GM19023 (cell line): ENCODE data around the gene MT1H.
A peak's percentile ranks its signal among the peaks of the same experiment; 100 is the strongest.
"Not testable (repeated sequence)": the region's sequence is repeated elsewhere in the genome, so short reads cannot be mapped to it uniquely, and the experiment has no call there.

Experiments used
- ATAC-seq: cut with Tn5 transposase; IDR thresholded peaks from one replicate; pipeline ENCODE4 v1.9.1; 2021; ENCODE audit warnings: mild to moderate bottlenecking, moderate library complexity; ENCODE audit not compliant: unreplicated experiment

The MT1H gene

DNA sequence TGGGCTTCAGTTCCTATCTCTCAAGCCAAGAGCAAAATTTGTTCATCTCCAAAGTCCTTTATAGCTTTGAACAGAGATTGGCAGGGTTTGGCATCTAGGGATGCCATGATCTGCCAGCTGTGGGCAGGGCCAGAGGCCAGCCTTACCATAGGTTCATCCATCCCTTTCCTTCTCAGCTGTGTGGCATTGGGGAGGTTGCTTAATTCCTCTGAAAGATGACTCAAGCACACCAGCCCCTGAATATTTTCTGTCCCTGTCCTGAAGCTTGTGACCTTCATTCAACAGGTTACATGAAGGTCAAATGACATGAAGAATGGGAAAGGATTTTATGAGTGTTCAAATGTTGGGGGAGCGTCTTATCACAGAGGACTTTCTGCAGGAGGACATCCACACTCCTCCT is 5.1 kb upstream of the MT1H start:
- no peak for ATAC-seq

DNA sequence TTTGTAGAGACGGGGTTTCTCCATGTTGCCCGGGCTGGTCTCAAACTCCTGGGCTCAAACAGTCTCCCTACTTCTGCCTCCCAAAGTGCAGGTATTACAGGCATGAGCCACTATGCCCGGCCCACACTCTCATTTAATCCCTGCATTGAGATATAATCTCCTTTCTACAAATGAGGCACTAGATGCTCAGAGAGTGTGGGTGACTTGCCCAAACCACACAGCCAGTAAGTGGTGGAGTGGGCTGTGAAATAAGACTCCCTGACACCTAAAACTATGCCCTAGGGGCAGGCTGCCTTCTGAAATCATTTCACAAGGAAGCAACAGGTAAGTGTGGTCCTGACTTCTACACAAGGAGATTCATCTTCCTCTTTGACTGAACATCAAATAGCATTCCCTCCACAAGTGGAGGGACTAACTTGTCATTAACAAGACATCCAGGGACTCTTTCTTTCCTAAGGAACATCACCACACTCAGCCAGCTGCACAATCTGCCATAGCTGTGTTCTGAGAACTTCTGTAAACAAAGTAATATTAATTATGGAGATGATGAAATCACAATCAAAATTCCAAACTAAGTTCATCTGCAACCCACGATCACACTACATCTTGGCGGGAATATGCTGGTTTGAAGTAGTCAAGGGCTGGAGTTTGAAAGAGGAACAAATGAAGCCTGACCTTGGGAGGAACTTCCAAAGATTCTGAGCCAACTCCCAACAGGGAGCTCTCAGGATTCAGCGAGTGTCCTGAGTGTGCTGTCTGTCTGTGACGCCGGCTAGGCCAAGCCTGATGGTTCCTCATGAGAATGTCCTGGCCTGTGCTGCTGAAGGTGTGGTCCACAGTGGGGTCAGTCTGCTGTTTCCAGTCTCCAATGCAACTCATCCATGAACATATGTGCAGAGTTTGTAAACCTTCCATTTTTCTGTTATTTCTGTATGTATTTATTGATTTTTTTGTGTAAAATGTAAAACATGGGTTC is 4.0 kb upstream of the MT1H start:
- ATAC-seq: not testable (repeated sequence)

DNA sequence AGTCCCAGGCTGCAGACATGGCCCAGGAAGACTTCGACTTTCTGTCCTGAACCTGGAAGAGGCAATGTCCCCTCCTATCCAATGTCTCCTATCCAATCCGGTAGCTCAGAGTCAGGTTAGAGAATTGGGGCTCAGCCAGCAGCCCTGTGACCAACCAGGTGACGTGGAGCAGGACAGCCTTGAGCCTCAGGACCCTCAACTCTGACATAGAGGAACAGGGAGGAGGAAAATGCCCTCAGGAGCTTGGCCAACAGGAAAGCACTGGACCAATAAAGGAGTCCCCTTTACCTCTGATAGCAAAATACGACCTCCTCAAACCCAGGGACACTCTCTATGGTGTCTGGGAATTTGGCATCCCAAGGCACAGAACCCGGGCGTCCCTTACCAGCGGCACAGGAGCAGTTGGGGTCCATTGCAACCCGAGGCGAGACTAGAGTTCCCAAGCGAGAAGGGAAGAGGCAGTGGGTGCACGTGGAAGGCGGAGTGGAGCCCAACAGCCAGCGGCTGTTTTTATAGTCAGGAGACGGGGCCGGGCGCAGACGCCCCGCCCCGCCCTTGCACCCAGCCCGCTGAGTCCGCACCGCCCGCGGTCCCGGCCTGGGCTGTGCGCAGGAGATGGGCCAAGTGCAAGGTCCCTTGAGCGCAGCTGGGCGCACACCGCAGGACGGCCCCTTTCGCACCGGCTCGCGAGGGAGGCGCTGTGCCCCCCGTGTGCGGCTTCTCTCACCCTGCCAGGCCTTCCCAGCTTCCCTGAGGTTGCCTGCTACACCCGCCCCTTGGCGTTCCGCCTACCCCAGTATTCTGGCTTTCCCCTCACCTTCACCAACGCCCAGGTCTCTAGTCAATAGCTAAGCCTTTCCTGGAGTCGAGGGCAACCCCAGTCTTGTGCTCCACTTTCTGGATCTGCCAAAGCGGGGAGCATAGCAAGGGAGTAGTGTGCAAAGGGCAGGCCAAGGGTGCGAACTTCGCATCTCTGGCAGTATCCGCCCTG is 1.7 kb upstream of the MT1H start, which contains the start of gene MT1G:
MT1G (minus strand) TSS at position 485 of the 991 bp plus-strand sequence; CDS start at position 413, 72 bp downstream.
- no peak for ATAC-seq

DNA sequence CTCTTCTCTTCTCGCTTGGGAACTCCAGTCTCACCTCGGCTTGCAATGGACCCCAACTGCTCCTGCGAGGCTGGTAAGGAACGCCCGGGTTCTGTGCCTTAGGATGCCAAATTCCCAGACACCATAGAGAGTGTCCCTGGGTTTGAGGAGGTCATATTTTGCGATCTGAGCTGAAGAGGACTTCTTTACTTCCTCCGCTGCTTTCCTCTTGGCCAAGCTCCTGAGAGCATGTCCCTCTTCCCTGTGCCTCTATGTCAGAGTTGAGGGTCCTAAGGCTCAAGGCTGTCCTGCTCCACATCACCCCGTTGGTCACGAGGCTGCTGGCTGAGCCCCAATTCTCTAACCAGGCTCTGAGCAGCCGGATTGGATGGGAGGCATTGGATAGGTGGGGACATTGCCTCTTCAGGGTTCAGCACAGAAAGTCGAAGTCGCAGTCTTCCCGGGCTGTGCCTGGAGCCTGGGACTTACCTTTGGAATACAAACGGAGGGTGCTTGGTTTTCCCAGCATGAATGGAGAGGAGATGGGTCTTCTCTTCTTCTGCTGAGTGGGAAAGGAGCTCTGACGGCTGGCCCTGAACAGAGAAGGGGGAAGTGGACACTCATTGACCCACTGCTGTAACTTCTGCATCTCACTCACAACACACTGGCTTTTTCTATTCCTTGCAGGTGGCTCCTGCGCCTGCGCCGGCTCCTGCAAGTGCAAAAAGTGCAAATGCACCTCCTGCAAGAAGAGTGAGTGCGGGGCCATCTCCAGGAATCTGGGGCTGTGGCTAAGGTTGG is 416 bp downstream of the MT1H start:
- ATAC-seq: no peak

DNA sequence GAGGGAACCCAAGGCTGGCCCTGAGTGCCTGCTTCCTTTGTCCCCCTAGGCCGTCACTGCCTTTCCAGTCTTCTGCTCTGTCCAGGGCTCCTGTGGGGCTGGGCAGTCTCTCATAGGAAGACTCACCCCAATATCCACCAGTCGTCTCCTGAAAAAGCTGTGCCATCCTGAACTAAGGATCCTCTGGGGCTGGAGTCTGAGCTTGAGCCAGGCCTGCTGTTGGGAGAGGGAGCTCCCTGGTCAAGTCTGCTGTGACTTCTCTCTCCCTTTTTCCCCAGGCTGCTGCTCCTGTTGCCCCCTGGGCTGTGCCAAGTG is 963 bp downstream of the MT1H start:
- no peak for ATAC-seq

DNA sequence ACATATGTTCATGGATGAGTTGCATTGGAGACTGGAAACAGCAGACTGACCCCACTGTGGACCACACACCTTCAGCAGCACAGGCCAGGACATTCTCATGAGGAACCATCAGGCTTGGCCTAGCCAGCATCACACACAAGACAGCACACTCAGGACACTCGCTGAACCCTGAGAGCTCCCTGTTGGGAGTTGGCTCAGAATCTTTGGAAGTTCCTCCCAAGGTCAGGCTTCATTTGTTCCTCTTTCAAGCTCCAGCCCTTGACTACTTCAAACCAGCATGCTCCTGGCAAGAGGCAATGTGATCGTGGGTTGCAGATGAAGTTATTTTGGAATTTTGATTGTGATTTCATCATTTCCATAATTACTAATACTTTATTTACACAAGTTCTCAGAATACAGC is 2.1 kb downstream of the MT1H start:
- ATAC-seq: not testable (repeated sequence)

DNA sequence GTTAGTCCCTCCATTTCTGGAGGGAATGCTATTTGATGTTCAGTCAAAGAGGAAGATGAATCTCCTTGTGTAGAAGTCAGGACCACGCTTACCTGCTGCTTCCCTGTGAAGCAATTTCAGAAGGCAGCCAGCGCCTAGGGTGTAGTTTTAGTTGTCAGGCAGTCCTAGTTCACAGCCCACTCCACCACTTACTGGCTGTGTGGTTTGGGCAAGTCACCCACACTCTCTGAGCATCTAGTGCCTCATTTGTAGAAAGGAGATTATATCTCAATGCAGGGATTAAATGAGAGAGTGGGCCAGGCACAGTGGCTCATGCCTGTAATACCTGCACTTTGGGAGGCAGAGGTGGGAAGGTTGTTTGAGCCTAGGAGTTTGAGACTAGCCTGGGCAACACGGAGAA is 2.6 kb downstream of the MT1H start:
- not testable (repeated sequence) for ATAC-seq

DNA sequence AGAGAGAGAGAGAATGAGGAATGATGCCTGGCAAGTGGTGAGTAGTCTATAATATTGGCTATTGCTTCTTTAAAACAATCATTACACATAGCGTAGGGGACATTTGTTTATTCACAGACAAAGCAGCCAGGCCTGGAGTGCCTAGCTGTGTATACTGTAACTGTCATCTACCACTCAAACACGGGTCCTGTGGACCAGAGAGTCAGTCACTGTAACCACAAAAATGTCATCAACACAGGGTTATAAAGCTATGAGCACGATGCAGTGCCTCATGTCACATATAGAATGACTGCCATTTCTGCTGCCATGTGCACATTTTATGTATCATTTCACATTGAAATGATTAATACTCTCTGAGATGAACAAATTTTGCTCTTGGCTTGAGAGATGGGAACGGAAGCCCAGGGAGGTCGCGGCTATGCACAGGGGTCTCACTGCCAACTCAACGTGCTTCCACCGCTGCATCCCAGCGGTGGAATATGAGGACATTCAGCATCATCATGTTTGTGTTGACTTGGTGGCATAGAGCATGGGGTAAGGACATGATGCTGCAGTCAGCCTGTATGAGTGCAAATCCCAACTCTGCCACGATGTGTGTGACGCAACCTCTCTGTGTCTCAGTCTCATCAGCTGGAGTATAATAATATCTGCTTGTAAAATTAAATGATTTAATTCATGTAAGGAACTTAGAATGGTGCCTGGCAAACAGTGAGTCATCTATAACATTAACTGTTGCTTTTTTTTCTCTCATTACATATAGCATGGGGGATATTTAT is 3.3 kb downstream of the MT1H start:
- ATAC-seq: no peak

DNA sequence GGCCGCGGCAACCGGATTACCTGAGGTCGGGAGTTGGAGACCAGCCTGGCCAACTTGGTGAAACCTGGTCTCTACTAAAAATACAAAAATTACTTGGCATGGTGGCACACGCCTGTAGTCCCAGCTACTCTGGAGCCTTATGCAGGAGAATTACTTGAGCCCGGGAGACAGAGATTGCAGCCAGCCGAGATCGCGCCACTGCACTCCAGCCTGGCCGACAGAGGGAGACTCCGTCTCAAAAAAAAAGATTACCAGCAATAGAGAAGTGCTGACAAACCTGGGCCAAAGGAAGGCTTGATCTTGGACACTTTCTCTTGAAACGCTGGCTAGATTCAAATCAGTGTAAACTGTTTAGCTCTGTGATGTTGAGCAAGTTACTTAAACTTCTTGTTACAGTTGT is 4.3 kb downstream of the MT1H start:
- ATAC-seq: no peak

DNA sequence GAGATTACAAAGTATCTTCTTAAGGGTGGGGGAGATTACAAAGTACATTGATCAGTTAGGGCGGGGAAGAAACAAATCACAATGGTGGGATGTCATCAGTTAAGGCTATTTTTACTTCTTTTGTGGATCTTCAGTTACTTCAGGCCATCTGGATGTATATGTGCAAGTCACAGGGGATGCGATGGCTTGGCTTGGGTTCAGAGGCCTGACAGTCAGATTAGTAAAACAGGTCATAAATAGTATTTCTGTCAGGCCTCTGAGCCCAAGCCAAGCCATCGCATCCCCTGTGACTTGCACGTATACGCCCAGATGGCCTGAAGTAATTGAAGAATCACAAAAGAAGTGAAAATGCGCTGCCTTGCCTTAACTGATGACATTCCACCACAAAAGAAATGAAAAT is 5.0 kb downstream of the MT1H start:
- ATAC-seq: not testable (repeated sequence)

DNA sequence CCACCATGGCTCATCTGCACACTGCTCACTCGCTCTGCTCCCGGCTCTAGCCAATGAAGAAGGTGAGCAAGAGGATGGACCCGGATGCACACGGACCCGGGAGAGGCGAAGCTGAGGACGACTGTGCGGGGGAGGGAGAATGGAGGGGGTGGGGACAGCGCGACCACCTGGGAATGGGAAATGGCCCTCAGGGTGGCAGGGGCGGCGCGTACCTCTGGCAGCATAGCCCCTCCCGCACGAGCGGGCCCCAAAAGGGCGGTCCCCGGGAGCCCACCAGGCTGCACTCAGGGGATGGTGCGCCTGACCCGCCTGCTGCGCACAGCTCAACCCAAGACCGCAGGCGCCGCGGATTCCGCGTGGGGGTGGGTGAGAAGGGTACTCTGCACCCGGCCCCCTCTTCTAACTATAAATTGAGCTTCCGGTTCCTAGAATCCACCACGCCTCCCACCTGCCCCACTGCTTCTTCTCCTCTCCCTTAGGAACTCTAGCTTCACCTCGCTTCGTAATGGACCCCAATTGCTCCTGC is 6.1 kb downstream of the MT1H start:
- no peak for ATAC-seq

DNA sequence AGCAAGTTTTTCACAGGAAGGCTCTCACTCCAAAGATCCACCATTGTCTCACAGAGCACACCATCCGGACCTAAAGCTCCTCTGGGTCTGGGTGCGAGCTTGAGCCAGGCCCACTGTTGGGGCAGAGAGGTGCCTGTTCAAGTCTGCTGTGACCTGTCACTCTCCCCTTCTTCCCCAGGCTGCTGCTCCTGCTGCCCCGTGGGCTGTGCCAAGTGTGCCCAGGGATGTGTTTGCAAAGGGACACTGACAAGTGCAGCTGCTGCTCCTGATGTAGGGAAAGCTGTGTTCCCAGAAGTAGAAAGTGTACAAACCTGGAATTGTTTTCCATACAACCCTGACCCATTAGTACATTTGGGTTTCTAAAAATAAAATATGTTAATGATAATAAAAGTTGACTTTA is 7.9 kb downstream of the MT1H start:
- ATAC-seq: no peak

DNA sequence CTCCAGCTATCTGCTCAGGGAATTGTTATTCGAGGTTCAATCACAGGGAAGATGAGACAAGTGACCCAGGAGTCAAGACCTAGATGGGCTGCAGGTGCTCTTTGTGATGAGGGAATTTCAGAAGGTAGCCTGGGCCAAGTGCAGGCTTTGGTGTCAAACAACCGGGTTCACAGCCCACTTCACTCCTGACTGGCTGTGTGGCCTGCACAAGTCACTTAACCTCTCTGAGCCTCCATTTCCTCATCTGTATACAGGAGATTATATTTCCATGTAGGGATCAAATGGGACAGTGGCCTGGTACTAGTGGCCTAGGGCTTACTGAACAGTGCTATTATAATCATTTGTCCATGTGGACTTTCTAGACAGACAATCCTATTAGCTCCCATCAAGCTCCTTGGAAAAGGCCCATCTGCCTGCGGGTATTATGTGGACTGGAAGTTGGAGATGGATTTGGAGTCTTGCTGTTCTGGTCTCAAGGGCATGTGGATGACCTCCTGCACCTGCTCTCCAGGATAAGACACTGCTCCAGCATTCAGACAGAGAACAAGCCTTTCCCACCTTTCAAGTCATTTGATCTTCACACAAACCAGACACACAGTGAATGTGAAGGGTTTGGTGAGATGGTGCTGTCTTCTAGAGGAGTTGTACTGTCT is 9.6 kb downstream of the MT1H start:
- ATAC-seq: no peak

DNA sequence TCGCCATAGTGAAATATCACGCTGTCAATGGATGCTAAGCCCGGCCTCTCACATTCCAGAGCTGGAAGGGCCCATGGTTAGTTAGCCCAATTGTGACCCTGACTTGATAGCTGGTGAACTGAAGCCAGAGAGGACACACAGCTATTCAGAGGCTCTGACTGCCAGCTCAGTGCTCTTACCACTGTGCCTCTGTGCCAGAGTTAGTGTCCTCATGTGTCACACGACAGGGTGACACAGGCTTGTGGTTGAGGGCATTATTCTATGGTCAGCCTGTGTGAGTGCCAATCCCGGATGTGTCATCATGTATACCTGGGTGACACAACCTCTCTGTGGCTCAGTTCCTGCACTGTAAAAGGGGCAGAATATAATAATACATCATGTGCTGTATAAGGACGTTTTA is 10.2 kb downstream of the MT1H start:
- no peak for ATAC-seq

DNA sequence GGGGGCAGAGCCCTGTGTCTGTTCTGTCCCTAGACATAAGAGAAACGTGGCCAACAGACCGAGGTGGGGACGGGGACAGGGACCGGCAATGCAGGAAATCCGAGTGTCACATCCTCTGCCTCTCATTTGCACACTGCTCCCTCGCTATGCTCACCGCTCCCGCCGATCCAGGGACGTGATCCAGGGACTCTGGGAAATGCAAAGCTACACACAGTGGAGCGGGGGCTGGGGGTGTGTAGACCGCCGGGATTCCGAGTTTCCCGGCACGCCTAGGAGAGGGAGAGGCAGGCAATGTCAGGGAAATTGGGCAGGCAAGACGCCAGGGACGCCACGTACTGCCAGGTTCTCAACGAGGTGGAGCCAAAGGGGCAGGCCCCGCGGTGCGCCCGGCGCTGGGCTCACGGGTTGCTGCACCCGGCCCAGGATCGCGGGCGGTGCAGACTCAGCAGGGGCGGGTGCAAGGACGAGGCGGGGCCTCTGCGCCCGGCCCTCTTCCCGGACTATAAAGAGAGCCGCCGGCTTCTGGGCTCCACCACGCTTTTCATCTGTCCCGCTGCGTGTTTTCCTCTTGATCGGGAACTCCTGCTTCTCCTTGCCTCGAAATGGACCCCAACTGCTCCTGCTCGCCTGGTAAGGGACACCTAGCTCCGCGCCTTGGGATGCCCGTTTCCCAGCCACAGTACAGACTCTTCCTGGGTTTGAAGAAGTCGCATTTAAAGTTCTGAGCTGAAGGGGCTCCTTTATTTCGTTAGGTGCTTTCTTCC is 12.5 kb downstream of the MT1H start, which contains the start of gene MT1X:
MT1X (plus strand) TSS at position 532 of the 764 bp plus-strand sequence; CDS start at position 603, 71 bp downstream.
- ATAC-seq: peak; percentile 99

DNA sequence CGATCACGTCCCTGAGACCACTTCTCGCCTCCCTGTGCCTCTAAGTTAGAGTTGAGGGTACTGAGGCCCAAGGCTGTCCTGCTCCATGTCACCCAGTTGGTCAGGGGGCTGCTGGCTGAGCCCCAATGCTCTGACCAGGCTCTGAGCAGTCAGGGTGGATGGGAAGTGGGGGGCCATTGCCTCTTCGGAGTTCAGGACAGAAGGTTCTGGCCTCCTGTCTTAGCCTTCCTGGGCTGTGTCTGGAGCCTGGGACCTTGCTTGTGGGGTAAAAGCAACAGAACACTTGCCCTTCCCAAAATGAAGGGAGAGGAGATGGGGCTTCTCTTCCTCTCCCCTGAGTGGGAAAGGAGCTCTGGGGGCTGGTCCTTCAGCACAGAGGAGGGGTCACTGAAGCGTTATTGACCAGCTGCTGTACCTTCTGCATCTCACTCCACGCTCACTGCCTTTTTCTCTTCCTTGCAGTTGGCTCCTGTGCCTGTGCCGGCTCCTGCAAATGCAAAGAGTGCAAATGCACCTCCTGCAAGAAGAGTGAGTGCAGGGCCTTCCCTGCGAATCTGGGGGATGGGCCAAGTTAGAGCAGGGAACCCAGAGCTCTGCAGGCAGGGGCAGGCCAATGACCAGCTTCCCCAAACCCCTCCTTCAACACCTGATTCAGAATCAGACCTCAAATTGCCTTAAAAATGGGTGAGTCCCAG is 13.2 kb downstream of the MT1H start:
- ATAC-seq: peak; percentile 19

DNA sequence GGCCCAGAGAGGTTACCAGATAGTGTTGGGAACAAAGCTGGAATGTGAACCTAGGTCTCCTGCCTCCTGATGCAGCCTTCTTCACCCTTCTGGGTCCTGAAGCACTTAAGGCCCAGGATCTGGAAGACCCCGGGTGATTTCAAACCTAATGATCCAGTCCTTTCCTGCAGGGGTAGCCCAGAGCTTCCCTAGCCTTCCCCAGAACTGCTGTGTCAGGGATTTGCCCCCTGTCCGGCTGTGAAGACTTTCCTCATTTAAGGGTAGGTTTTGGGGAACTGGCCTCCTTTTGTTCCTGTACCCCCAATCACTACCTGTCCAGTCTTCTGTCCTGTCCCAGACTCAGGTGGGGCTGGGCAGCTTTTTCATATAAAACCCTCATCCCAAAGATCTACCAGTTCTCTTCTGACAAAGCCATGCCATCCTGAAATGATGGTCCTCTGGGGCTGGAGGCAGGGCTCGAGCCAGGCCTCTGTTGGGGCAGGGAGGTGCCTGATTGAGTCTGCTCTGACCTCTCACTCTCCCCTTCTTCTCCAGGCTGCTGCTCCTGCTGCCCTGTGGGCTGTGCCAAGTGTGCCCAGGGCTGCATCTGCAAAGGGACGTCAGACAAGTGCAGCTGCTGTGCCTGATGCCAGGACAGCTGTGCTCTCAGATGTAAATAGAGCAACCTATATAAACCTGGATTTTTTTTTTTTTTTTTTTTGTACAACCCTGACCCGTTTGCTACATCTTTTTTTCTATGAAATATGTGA is 14.0 kb downstream of the MT1H start:
- no peak for ATAC-seq
